Suprapubic skin (tissue), 3 donors: ENCODE measurements around the gene EIF2S2.

ENCODE experiments used
- POLR2AphosphoS5 ChIP-seq, 3 donors: sonication (generic); formaldehyde crosslinking; IDR thresholded peaks; one replicate each; pipeline ENCODE4 v1.6.1; 2017; ENCODE audit warnings: antibody characterized with exemption in 3 of 3
- TF ChIP-seq, protein P1 (sequence below), 2 donors: fragments of 200-600 bp in 1 of 2; fragments of 450-650 bp in 1 of 2; sonication (generic) in 1 of 2; IDR thresholded peaks; one replicate each; pipeline ENCODE4 v1.5.1; 2016 to 2019; ENCODE audit warnings: antibody characterized with exemption in 2 of 2, mild to moderate bottlenecking in 1 of 2, moderate library complexity in 1 of 2

DNA sequence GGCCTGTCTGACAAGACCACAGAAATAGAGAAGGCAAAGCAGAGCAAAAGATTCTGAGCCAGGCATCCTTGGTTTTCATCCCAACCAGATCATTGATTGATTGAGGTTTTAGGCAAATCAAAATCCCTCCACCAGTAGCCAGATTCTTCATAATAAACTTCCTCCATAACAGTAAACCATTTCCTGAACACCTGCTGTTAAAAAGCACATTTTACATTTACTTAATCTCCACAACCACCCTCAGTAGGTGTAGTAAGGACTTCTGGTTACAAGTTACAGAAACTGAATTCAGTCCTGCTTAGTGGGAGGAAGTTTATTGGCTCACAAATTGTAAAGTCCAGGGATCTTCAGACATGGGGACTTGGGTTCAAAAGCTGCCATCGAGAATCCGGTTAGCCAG is 28.3 kb downstream of the EIF2S2 start:
- TF ChIP-seq POLR2AphosphoS5 (IDR thresholded peaks at IDR 0.05): no peak
- TF ChIP-seq, protein P1, sequence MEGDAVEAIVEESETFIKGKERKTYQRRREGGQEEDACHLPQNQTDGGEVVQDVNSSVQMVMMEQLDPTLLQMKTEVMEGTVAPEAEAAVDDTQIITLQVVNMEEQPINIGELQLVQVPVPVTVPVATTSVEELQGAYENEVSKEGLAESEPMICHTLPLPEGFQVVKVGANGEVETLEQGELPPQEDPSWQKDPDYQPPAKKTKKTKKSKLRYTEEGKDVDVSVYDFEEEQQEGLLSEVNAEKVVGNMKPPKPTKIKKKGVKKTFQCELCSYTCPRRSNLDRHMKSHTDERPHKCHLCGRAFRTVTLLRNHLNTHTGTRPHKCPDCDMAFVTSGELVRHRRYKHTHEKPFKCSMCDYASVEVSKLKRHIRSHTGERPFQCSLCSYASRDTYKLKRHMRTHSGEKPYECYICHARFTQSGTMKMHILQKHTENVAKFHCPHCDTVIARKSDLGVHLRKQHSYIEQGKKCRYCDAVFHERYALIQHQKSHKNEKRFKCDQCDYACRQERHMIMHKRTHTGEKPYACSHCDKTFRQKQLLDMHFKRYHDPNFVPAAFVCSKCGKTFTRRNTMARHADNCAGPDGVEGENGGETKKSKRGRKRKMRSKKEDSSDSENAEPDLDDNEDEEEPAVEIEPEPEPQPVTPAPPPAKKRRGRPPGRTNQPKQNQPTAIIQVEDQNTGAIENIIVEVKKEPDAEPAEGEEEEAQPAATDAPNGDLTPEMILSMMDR (IDR thresholded peaks at IDR 0.05): no peak
